H7 (cell line): ENCODE measurements around the gene GORASP1. TPM values are rescaled to one million over a fixed set of nuclear protein-coding genes. Genes with fewer than 3 reads are reported as not detected.
A peak's percentile ranks its signal among the peaks of the same experiment; 100 is the strongest.

Source experiments
- DNase-seq: peaks from one replicate; pipeline ENCODE4 v3.0.0; 2012
- H3K27me3 ChIP-seq: 2 replicates; pipeline ENCODE4 v1.6.0; 2011; ENCODE audit warnings: mild to moderate bottlenecking, low read length; ENCODE audit not compliant: control insufficient read depth, insufficient read depth
- H3K36me3 ChIP-seq: replicated peaks from 2 replicates; pipeline ENCODE4 v1.5.1; 2011; ENCODE audit warnings: low read length; ENCODE audit not compliant: control insufficient read depth, insufficient read depth
- H3K4me3 ChIP-seq: 2 replicates; pipeline ENCODE4 v1.5.1; 2011; ENCODE audit warnings: low read depth, mild to moderate bottlenecking, control low read depth, low read length, moderate library complexity; ENCODE audit not compliant: insufficient read depth
- total RNA-seq: library from RNA; depleted of rRNA; stranded (reverse); fragments of >200 nt; shearing (Covaris generic); gene quantifications from 2 replicates; pipeline ENCODE4 v1.2.3, GENCODE V29; 2014

The GORASP1 gene
- total RNA-seq, 1 experiment from 2014 or later: 45.6 TPM

DNA sequence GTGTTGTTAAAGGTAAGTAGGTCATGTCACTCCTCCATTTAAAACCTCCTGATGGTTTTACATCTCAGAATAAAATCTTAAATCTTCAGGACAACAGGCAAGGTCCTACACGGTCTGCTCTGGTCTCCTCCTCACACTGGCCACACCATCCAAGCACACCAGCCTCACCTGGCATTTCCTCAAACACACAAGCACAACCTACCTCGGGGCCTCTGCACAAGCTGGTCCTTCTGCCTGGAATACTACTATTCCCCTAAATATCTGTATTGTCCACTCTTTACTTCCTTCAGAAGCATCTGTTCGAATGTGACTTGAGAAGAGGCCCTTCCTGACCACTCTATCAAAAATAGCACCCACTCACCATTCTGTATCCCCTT lies 1.8 kb downstream of the GORASP1 start:
- no peak for DNase-seq
- H3K4me3 ChIP-seq: no peak overlapping the region

DNA sequence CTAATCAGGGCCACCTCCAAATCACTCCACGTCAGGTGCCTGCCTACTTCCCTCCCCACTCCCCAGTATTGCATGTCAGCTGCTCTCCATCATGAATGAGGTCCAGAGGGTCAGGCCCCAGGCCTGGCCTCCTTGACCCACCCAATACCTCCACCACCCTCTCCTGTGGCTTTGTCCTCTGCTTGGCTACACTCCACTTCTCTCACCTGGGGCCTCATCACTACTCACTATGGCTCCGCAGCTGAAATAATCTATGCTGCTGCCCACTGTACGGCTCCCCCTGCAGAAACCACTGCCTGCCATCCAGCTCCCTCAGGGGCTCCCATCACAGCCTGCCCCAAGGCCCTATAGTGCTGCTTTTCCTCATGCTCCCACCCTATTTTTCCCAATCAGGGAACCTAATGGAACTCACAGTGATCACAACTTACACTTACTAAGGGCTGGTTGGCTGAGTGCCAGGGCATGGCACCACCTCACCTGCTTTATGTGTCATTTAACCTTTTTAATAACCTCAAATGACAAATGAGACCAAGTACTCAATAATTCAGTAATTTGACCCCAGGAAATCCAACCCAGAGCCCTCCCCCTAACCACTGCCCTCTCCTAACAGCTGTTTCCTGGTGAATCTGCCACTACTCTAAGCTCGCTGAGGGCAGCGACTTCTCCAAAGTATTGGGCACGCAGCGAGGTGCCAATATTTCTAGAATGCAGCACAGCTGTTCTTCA lies 2.3 kb downstream of the GORASP1 start:
- peak; percentile 22 for DNase-seq
- peaks cover 2% of the 10 kb centered on the region; the same call in 1 of the 2 replicates for H3K27me3 ChIP-seq
- no peak overlapping the region for H3K4me3 ChIP-seq
- no peaks in the 10 kb centered on the region; the same call in 1 of the 2 replicates for H3K36me3 ChIP-seq

More for the DNA sequence above, 1.8 kb downstream of the GORASP1 start:
- Histone ChIP-seq H3K27me3 (peaks cover 2% of the 10 kb centered on the region; the same call in 1 of the 2 replicates), H3K36me3 (no peaks in the 10 kb centered on the region)

GRCh38 chr3:39103791-39104552 lies 3.5 kb downstream of the GORASP1 start:
- Histone ChIP-seq H3K4me3 (no peak overlapping the region), H3K36me3 (peaks cover 4% of the 10 kb centered on the region), H3K27me3 (peaks cover 2% of the 10 kb centered on the region; the same call in 1 of the 2 replicates)
- DNase-seq: peak; percentile 25

DNA sequence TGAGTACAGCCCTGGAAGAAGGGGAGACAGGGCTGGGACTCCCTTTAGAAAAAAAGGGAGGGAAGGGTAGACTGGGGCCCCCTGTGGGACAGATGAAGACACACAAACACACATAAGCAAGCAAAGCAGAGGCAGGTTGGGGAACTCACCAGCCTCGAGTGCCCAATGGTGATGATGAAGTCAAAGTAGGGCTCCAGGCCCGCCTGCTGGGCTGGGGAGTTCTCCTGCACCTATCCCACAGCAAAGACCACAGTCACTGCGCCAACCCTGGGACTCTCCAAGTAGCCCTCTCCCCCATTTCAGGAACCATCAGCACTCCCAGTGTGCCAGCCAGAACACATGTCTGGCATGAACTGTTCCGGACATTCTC lies 4.1 kb downstream of the GORASP1 start:
- Histone ChIP-seq H3K36me3 (peaks cover 10% of the 10 kb centered on the region), H3K27me3 (no peaks in the 10 kb centered on the region; the same call in 1 of the 2 replicates), H3K4me3 (no peak overlapping the region)
- DNase-seq: peak; percentile 80

DNA sequence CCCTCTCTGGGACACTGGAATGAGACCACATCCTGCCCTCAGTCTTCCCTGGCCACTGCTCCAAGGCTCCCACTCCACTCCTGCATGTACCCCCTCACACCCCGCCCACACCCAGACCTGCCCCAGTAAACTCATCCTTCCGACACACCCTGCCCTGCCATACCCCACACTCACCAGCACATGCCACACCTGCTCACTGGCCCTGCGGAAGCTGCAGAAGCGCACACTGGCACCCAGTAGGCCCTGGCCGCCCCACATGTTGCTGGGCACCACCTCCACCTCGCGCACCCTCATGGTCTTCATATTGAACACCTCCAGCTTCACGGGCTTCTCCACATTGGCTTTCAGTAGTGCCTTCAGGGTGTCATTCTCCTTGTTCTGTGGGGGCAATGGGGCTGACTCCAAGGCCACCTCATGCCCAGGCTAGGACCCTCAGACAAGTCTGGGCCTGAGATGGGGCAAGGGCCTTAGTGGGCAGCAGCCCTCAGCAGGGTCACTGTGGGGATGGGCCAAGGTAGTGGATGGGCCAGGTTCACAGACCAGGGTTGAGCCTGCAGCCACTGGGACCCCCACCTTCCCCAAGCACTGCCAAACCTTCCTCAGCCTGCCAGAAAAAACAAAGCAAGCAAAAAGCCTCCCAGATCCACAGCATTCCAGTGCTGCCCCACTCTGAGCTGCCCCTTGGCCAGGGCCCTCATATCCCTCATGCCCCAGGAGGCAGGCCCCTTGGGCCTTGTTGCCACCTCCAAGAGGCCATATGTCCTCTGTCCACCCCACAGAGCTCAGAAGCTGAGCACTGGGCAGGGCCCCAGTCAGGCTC lies 4.7 kb downstream of the GORASP1 start:
- peak; percentile 26 for DNase-seq
- H3K4me3 ChIP-seq: no peak overlapping the region
- H3K27me3 ChIP-seq: no peaks in the 10 kb centered on the region; the same call in 1 of the 2 replicates
- peaks cover 14% of the 10 kb centered on the region for H3K36me3 ChIP-seq

GRCh38 chr3:39101022-39101689 lies 6.3 kb downstream of the GORASP1 start:
- H3K36me3 ChIP-seq: peaks cover 20% of the 10 kb centered on the region

DNA sequence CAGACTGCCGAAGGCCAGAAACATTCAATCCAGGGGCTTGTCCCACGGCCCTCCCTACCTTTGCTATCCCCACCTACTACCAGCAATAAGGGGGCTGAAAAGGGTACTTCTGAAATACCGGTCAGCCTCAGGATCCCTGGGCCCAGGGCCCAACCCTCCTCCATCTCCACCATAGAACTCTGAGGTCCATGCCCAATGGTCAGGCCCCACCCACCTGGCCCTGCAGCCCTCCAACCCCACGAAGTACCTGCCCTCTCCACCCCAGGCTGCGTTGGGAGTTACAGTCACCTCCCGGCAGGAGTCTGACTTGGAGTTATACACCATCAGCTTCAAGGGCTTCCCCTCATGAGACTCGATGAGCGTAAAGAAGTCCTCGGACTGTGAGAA lies 6.9 kb downstream of the GORASP1 start:
- H3K36me3 ChIP-seq: peaks cover 20% of the 10 kb centered on the region
- DNase-seq: no peak

More at GRCh38 chr3:39101022-39101689, 6.3 kb downstream of the GORASP1 start:
- no peaks in the 10 kb centered on the region for H3K27me3 ChIP-seq
- no peak overlapping the region for H3K4me3 ChIP-seq
- DNase-seq: peak; percentile 93

GRCh38 chr3:39099738-39100499 lies 7.5 kb downstream of the GORASP1 start:
- Histone ChIP-seq H3K36me3 (peaks cover 20% of the 10 kb centered on the region), H3K27me3 (no peaks in the 10 kb centered on the region), H3K4me3 (no peak overlapping the region)
- peak; percentile 10 for DNase-seq

More for the DNA sequence above, 6.9 kb downstream of the GORASP1 start:
- Histone ChIP-seq H3K4me3 (no peak overlapping the region), H3K27me3 (no peaks in the 10 kb centered on the region)

DNA sequence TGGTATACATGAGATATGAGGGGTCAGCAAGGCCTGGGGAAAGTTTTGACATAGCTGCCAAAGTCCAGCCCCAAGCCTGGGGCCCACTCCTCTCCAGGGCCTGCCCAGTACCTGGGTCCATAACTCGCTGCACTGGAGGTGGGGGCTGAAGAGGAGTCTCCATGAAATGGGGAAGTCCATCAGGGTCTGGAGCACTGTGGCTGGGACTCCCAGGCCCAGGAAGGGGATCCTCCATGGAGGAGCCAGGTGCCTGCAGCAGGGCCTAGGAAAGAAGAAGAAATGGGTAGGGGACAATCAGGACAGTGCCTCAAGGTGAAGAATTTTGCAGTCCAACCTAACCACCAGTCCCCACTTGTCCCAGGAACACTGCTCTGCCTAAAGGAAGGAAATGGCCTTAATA lies 8.2 kb downstream of the GORASP1 start:
- H3K36me3 ChIP-seq: peaks cover 23% of the 10 kb centered on the region
- no peak for DNase-seq
- H3K27me3 ChIP-seq: no peaks in the 10 kb centered on the region
- no peak overlapping the region for H3K4me3 ChIP-seq

DNA sequence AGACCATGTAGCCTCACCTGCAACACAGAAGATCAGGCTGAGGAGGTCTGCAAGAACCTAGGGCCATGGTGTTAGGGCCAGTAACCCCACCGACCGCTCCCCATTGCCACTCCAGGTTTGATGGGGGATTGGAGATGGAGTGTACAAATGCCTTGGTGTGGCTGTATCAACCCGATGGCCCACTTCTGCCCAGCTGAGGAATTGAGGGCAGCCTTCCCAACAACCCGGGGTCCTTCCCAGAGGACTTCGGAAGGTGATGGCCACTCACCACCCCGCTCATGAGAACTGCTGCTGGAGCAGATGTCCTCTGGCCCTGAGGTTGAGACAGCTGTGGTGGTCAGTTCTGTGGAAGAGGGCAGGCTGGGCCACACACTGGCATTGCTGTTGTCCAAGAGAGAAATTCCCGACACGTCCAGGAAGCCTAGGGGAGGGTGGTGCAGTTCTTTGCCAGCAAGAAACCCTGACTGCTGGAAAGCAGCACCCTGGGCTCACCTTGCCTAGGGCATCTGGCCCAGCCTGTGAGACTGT lies 8.9 kb downstream of the GORASP1 start:
- DNase-seq: no peak
- H3K4me3 ChIP-seq: no peak overlapping the region
- peaks cover 28% of the 10 kb centered on the region for H3K36me3 ChIP-seq

DNA sequence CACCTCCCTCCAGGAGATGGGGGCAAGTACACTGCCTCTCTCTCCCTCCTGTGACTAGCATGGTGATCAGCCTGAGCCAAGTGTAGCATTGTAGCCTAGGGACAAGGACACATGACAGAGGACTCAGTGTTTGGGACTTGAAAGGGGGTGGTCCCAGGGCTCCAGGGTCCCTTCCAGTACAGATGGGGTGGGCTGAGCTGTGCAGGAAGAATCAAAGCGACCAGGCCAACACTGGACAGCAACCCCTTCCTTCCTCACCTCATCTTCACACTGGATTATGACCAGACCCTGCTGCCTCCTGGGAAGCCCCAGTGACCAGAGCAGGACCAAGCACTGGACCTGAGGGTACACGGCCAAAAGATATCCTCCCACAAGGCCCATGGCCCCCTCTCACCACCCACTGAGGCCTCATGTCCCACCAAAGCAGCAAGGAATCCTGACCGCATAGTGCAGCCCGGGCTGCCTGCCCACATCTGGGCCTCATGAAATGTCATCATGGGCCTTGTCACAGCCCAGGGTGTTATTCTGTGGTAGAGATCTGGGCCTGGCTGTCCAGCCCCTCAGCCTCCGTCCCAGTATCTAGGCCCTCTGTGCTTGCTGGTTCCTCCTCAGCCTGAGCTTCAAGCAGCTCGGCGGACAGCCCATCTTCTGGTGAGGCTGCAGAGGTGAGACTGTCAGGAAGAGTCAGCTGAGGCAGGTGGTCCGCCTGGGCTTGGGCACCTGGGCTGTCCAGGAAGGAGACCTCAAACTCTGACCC lies 9.5 kb downstream of the GORASP1 start:
- Histone ChIP-seq H3K4me3 (no peak overlapping the region), H3K36me3 (peaks cover 28% of the 10 kb centered on the region), H3K27me3 (no peaks in the 10 kb centered on the region)
- DNase-seq: no peak

More for the DNA sequence above, 8.9 kb downstream of the GORASP1 start:
- H3K27me3 ChIP-seq: no peaks in the 10 kb centered on the region

DNA sequence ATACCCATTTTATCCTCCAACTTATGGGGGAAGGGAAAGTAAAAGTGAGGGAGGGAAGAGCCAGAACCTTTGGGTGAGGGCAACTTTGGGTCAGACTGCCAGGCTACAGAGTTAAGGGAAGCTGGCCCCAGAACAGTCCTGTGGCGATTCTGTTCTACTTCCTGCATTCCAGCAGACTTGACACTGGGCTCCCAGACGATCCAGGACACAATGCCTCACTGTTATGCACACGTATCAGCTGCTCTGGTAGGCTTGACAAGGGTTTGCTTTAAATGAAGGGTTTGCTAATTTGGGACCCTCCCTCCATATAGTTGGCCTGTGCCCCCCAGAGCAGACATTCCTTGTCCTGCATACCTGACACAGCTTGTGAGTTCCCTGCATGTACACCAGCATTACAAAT lies 10.7 kb downstream of the GORASP1 start:
- peak; percentile 23 for DNase-seq
- Histone ChIP-seq H3K27me3 (no peaks in the 10 kb centered on the region), H3K4me3 (no peak overlapping the region), H3K36me3 (peaks cover 31% of the 10 kb centered on the region)

DNA sequence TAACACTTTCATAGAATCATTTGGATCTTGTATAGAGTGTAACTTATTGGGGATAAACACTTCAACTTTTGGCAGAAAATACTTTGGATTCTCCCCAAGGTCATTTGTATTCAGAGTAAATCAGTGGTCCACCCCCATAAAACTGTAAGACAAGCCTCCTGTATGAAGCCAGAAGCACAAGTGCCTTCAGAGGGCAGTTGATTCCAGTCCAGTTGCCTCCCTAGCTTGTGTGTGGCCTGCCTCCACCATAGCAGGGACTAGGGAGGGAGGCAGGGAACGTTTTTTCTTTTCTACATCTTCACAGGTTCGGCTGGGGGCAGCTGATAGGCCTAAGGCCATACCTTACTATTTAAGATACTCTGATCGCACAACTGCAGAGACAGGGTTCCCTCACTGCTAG lies 11.6 kb downstream of the GORASP1 start:
- peaks cover 31% of the 10 kb centered on the region for H3K36me3 ChIP-seq
- no peaks in the 10 kb centered on the region for H3K27me3 ChIP-seq
- no peak overlapping the region for H3K4me3 ChIP-seq
- DNase-seq: no peak
